Activated T-helper 1 cell treated with anti-CD3 and anti-CD28 coated beads, Interleukin-12 subunit alpha, Interleukin-12 subunit beta, Interleukin-2, Interleukin-4 antibody, amounts not matched to agents 30 ng/mL and 10 ng/mL and 1 ng/mL, durations not matched to agents 14 hours and 24 hours and 36 hours (primary cell): ENCODE results near the gene OLFML2A. TPM values are rescaled to one million over a fixed set of nuclear protein-coding genes. Genes with fewer than 3 reads are reported as not detected.
"Not testable (repeated sequence)": the region's sequence is repeated elsewhere in the genome, so short reads cannot be mapped to it uniquely, and the experiment has no call there.

Experiments used
- DNase-seq: peaks from one replicate; pipeline ENCODE4 v3.0.0; 2021; ENCODE audit warnings: low spot score
- H3K27ac Mint-ChIP-seq: one replicate; pipeline ENCODE4 v1.8.0; 2021; ENCODE audit warnings: mild to moderate bottlenecking, mixed read lengths
- H3K27me3 Mint-ChIP-seq: one replicate; pipeline ENCODE4 v1.8.0; 2022; ENCODE audit warnings: mild to moderate bottlenecking, moderate library complexity, mixed read lengths; ENCODE audit not compliant: insufficient read depth
- H3K36me3 Mint-ChIP-seq: one replicate; pipeline ENCODE4 v1.8.0; 2021; ENCODE audit warnings: low read depth, mixed read lengths
- H3K4me1 Mint-ChIP-seq: one replicate; pipeline ENCODE4 v1.8.0; 2021; ENCODE audit warnings: low read depth, mixed read lengths
- H3K4me3 Mint-ChIP-seq: one replicate; pipeline ENCODE4 v1.8.0; 2021; ENCODE audit warnings: mild to moderate bottlenecking, moderate library complexity, mixed read lengths
- H3K9me3 Mint-ChIP-seq: one replicate; pipeline ENCODE4 v1.8.0; 2021; ENCODE audit warnings: mixed read lengths
- intact Hi-C: fragments of 100-400 bp; cut with micrococcal nuclease; formaldehyde crosslinking; loops from one replicate; pipeline ENCODE4 v1.15.1; 2024
- total RNA-seq: library from RNA; stranded (reverse); gene quantifications from 2 replicates; pipeline ENCODE4 v1.2.3, GENCODE V29; 2022

OLFML2A gene
- total RNA-seq, 1 donor from 2014 or later = not detected

DNA sequence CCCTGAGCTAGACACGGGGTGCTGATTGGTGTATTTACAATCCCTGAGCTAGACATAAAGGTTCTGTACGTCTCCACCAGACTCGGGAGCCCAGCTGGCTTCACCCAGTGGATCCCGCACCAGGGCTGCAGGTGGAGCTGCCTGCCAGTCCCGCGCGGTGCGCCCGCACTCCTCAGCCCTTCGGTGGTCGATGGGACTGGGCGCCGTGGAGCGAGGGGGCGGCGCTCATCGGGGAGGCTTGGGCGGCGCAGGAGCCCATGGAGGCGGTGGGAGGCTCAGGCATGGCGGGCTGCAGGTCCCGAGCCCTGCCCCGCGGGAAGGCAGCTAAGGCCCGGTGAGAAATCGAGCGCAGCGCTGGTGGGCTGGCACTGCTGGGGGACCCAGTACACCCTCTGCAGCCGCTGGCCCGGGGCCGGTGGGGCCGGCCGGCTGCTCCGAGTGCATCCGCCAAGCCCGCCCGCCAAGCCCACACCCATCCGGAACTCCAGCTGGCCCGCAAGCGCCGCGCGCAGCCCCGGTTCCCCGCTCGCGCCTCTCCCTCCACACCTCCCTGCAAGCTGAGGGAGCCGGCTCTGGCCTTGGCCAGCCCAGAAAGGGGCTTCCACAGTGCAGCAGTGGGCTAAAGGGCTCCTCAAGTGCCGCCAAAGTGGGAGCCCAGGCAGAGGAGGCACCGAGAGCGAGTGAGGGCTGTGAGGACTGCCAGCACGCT is 61.8 kb downstream of the OLFML2A start:
- H3K9me3 Mint-ChIP-seq, H3K36me3 Mint-ChIP-seq, H3K4me3 Mint-ChIP-seq, DNase-seq, H3K4me1 Mint-ChIP-seq, H3K27ac Mint-ChIP-seq, intact Hi-C loops: not testable (repeated sequence)
- H3K27me3 Mint-ChIP-seq = peaks cover 11% of the 10 kb centered on the region

GRCh38 chr9:124839612-124840299 is 62.8 kb downstream of the OLFML2A start:
- Mint-ChIP-seq H3K9me3 (no peaks in the 10 kb centered on the region), H3K27ac (no peak overlapping the region), H3K36me3 (no peaks in the 10 kb centered on the region), H3K4me1 (no peaks in the 10 kb centered on the region), H3K27me3 (peaks cover 11% of the 10 kb centered on the region), H3K4me3 (no peak overlapping the region)
- no peak for DNase-seq
- intact Hi-C loops = no loop called here

DNA sequence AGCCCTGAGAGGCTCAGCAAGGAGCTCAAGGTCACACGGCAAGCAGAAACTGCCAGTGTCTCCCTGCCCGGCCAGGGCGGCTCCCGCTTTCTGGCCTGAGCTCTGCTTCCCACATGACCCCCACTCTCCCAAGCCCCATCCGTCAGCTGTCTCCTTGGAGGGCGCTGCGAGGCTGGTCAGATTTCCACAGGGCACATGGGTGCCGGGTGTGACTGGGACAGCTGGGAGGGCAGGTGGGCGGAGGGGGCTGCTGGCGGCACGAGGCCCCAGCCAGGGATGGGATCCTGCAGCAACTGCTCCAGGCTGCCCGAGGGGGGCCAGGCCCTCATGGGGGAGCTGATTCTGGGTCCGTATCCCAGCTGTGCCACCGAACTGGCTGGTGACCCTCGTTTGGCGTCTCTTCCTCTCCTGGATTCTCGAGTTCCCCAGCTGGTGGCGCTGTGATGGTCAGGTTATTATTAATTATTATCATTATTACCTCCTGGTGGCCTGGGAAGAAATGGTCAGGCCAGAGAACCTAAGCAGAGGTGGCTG is 63.4 kb downstream of the OLFML2A start:
- no peak overlapping the region for H3K27ac Mint-ChIP-seq
- DNase-seq = no peak
- intact Hi-C loops = no loop called here
- H3K4me3 Mint-ChIP-seq = no peak overlapping the region
- H3K36me3 Mint-ChIP-seq = no peaks in the 10 kb centered on the region
- H3K4me1 Mint-ChIP-seq = no peaks in the 10 kb centered on the region
- no peaks in the 10 kb centered on the region for H3K9me3 Mint-ChIP-seq
- peaks cover 11% of the 10 kb centered on the region for H3K27me3 Mint-ChIP-seq

GRCh38 chr9:124841075-124841821 is 64.3 kb downstream of the OLFML2A start:
- Mint-ChIP-seq H3K4me1 (no peaks in the 10 kb centered on the region), H3K27ac (no peak overlapping the region), H3K27me3 (peaks cover 7% of the 10 kb centered on the region), H3K4me3 (no peak overlapping the region), H3K36me3 (no peaks in the 10 kb centered on the region), H3K9me3 (no peaks in the 10 kb centered on the region)
- no peak for DNase-seq
- intact Hi-C loops = no loop called here

DNA sequence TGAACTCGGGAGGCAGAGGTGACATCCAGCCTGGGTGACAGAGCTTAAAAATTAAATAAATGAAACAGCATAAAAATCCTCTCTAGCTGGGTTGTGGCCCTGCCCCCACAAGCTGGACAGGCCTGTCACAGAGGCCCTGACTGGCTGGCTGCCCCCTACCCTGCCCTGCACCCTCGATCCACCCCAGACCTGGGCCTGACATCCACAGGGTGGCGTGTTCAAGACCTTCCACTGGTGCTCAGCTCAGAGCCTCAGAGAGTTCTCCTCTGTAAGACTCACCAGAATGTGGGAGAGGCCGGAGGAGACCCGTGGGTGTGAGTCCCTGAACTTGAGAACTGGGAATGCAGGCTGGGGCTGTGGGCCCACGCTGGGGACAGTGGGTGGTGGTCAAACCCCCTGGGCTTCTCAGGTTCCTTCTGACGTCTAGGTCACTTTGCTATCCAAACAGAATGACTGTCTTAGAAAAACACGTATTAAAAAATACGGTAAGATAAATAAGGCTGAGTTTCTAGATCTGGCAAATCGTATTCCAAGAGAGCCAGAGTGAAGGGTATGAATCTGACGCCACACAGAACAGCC is 66.6 kb downstream of the OLFML2A start:
- Mint-ChIP-seq H3K27ac (no peak overlapping the region), H3K4me3 (no peak overlapping the region), H3K9me3 (no peaks in the 10 kb centered on the region), H3K36me3 (no peaks in the 10 kb centered on the region), H3K27me3 (peaks cover 3% of the 10 kb centered on the region), H3K4me1 (no peaks in the 10 kb centered on the region)
- DNase-seq = no peak
- intact Hi-C loops = no loop called here

DNA sequence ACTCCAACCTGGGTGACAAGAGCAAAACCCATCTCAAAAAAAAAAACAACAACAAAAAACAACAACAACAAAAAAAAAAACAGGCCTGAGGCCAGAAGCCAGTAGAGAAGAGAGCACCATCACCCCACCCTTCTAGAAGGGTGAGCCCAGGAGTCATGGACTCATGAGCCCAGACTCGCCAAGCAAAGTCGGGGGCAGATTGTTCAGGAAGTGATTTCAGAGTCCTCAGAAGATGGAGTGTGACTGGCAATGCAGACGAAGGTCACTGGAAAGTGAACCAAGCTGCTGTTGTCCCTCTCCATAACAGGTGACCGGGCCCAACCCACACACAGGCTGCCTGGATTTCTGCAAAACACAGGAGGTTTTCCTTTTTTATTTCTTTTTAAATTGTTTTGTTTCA is 67.4 kb downstream of the OLFML2A start:
- Mint-ChIP-seq H3K4me1 (no peaks in the 10 kb centered on the region), H3K36me3 (no peaks in the 10 kb centered on the region), H3K27me3 (peaks cover 3% of the 10 kb centered on the region), H3K4me3 (no peak overlapping the region), H3K27ac (no peak overlapping the region), H3K9me3 (no peaks in the 10 kb centered on the region)
- no peak for DNase-seq
- intact Hi-C loops = no loop called here

- H3K4me1 Mint-ChIP-seq, H3K27ac Mint-ChIP-seq, intact Hi-C loops, H3K4me3 Mint-ChIP-seq, DNase-seq, H3K36me3 Mint-ChIP-seq, H3K27me3 Mint-ChIP-seq, H3K9me3 Mint-ChIP-seq: not testable (repeated sequence)
Observed at GRCh38 chr9:124846467-124846866, 69.5 kb downstream of the OLFML2A start.

GRCh38 chr9:124846969-124847368 is 70.0 kb downstream of the OLFML2A start:
- H3K27me3 Mint-ChIP-seq = peaks cover 9% of the 10 kb centered on the region
- no peak overlapping the region for H3K4me3 Mint-ChIP-seq
- intact Hi-C loops = no loop called here
- H3K27ac Mint-ChIP-seq = no peak overlapping the region
- no peaks in the 10 kb centered on the region for H3K36me3 Mint-ChIP-seq
- no peaks in the 10 kb centered on the region for H3K9me3 Mint-ChIP-seq
- H3K4me1 Mint-ChIP-seq = no peaks in the 10 kb centered on the region
- no peak for DNase-seq

DNA sequence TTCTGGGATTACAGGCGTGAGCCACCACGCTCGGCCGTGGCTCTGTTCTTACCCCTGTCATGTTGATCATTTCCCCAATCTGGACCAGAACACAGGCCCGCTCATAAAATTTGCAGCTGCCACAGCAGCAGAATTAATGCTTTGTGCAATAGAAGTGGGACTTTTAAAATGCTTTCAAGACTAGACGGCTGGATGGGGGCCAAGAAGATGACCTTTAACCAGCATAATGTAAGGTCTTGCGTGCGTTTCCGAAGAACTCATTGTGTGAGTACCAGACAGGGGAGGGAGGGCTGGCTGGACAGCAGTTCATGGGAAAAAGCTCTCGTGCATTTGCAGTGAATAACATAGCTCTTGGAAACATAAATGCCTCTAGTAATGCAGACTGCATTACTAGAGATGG is 72.9 kb downstream of the OLFML2A start:
- DNase-seq = no peak
- H3K36me3 Mint-ChIP-seq = no peaks in the 10 kb centered on the region
- intact Hi-C loops = no loop called here
- H3K4me1 Mint-ChIP-seq = peaks cover 8% of the 10 kb centered on the region
- H3K27me3 Mint-ChIP-seq = peaks cover 9% of the 10 kb centered on the region
- H3K4me3 Mint-ChIP-seq = no peak overlapping the region
- H3K9me3 Mint-ChIP-seq = no peaks in the 10 kb centered on the region
- H3K27ac Mint-ChIP-seq = no peak overlapping the region

GRCh38 chr9:124852121-124852828 is 75.3 kb downstream of the OLFML2A start:
- intact Hi-C loops = loop anchor here (2.0 kb wide), 2 partner anchors 43 to 291 kb away; partner anchors contain the start of gene SCAI
- no peak overlapping the region for H3K4me3 Mint-ChIP-seq
- peaks cover 9% of the 10 kb centered on the region for H3K4me1 Mint-ChIP-seq
- no peaks in the 10 kb centered on the region for H3K9me3 Mint-ChIP-seq
- H3K27me3 Mint-ChIP-seq = peaks cover 9% of the 10 kb centered on the region
- DNase-seq = no peak
- H3K36me3 Mint-ChIP-seq = no peaks in the 10 kb centered on the region
- H3K27ac Mint-ChIP-seq = no peak overlapping the region

GRCh38 chr9:124852829-124853531 is 76.0 kb downstream of the OLFML2A start, which contains the start of gene WDR38:
Gene WDR38, plus strand, starts transcription at chr9:124853460. Its CDS starts 72 bp downstream, at chr9:124853532.
- no peak within 1 kb of the TSS for H3K27ac Mint-ChIP-seq
- H3K27me3 Mint-ChIP-seq = peaks cover 9% of the 10 kb centered on the region
- no peaks in the 10 kb centered on the region for H3K9me3 Mint-ChIP-seq
- DNase-seq = peak; percentile 79
- peak within 1 kb of the TSS; percentile 68 for H3K4me3 Mint-ChIP-seq
- peaks cover 16% of the 10 kb centered on the region for H3K4me1 Mint-ChIP-seq
- peaks cover 5% of the 10 kb centered on the region for H3K36me3 Mint-ChIP-seq
- intact Hi-C loops = loop anchor here (1.0 to 2.0 kb wide), 7 partner anchors 9 to 290 kb away; partner anchors contain the start of genes ARPC5L and SCAI
